ENCODE data around the gene TRIM61. TPM values are rescaled to one million over a fixed set of nuclear protein-coding genes. Genes with fewer than 3 reads are reported as not detected.

Gene TRIM61
- total RNA-seq, 1 experiment from 2014 or later = 2.8 TPM

DNA sequence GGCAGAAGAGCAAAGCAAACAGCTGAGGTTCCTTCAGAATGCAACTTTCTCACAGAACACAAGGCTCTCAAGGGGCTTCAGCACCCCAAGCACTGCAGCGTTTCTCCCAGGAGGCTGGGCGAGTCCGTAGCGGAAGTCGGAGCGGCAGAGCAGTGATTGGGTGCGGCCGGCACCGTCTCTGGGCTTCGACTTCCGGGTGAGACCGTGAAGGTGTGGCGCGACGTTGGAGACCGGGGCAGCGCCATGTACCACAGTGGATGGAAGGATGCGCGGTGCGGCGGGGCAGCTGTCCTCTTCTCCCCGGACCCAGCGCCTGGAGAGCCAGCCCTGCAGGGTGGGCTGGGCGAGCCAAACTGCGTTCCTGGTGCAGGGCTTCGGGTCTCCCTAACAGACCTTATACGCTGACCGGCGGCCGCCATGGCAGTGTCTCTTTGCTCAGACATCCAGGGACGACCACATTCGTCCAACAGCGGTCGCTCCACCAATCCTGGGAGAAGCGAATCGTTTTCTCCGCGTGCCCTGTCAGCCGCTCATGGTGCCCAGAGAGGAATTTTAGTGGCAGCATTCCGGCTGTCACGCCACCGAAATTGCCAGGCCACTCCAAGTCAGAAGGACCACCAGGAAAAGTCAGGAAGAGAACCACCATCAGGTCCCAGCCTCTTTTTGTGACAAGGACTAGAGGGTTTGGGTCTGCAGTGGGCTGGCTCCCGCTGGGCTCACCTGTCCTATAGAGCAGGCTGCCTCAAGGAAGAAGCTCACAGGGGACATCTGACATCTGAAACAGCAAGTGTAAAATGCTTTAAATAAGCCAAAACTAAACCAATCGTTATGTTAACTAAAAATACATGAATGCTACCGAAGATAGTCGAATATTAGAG is 20.5 kb downstream of the TRIM61 start (continued):
- TF ChIP-seq, protein P1, sequence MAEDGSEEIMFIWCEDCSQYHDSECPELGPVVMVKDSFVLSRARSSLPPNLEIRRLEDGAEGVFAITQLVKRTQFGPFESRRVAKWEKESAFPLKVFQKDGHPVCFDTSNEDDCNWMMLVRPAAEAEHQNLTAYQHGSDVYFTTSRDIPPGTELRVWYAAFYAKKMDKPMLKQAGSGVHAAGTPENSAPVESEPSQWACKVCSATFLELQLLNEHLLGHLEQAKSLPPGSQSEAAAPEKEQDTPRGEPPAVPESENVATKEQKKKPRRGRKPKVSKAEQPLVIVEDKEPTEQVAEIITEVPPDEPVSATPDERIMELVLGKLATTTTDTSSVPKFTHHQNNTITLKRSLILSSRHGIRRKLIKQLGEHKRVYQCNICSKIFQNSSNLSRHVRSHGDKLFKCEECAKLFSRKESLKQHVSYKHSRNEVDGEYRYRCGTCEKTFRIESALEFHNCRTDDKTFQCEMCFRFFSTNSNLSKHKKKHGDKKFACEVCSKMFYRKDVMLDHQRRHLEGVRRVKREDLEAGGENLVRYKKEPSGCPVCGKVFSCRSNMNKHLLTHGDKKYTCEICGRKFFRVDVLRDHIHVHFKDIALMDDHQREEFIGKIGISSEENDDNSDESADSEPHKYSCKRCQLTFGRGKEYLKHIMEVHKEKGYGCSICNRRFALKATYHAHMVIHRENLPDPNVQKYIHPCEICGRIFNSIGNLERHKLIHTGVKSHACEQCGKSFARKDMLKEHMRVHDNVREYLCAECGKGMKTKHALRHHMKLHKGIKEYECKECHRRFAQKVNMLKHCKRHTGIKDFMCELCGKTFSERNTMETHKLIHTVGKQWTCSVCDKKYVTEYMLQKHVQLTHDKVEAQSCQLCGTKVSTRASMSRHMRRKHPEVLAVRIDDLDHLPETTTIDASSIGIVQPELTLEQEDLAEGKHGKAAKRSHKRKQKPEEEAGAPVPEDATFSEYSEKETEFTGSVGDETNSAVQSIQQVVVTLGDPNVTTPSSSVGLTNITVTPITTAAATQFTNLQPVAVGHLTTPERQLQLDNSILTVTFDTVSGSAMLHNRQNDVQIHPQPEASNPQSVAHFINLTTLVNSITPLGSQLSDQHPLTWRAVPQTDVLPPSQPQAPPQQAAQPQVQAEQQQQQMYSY (CRISPR knock-in tag; IDR thresholded peaks at IDR 0.05) = no peak
- TF ChIP-seq FOXP1 (CRISPR knock-in tag; IDR thresholded peaks at IDR 0.05; ENCODE audit: borderline replicate concordance) (peak; percentile 96), TP53 (CRISPR knock-in tag; IDR thresholded peaks at IDR 0.05) (peak; percentile 93), GABPB1 (CRISPR knock-in tag; IDR thresholded peaks at IDR 0.05) (no peak), TCF7 (CRISPR knock-in tag; IDR thresholded peaks at IDR 0.05; ENCODE audit: low read depth) (no peak), JAZF1 (CRISPR knock-in tag; IDR thresholded peaks at IDR 0.05) (no peak), MXD4 (CRISPR knock-in tag; IDR thresholded peaks at IDR 0.05; ENCODE audit: borderline replicate concordance) (no peak), ATF1 (CRISPR knock-in tag; IDR thresholded peaks at IDR 0.05) (0 out of 2 replicates have a peak, but pooled peaks have one; percentile 34), RELA (CRISPR knock-in tag; IDR thresholded peaks at IDR 0.05; ENCODE audit: borderline replicate concordance) (peak; percentile 60; the same call in 1 of the 2 replicates), FOXK1 (CRISPR knock-in tag; IDR thresholded peaks at IDR 0.05) (peak; percentile 87), SOX15 (CRISPR knock-in tag; IDR thresholded peaks at IDR 0.05) (no peak), GRHL2 (CRISPR knock-in tag; IDR thresholded peaks at IDR 0.05; ENCODE audit: insufficient replicate concordance, severe bottlenecking) (no peak), IRF2 (CRISPR knock-in tag; IDR thresholded peaks at IDR 0.05; ENCODE audit: borderline replicate concordance, low read depth) (no peak), OVOL2 (CRISPR knock-in tag; IDR thresholded peaks at IDR 0.05; ENCODE audit: borderline replicate concordance) (no peak), ZNF671 (CRISPR knock-in tag; IDR thresholded peaks at IDR 0.05) (no peak)
- TF ChIP-seq, protein P2, sequence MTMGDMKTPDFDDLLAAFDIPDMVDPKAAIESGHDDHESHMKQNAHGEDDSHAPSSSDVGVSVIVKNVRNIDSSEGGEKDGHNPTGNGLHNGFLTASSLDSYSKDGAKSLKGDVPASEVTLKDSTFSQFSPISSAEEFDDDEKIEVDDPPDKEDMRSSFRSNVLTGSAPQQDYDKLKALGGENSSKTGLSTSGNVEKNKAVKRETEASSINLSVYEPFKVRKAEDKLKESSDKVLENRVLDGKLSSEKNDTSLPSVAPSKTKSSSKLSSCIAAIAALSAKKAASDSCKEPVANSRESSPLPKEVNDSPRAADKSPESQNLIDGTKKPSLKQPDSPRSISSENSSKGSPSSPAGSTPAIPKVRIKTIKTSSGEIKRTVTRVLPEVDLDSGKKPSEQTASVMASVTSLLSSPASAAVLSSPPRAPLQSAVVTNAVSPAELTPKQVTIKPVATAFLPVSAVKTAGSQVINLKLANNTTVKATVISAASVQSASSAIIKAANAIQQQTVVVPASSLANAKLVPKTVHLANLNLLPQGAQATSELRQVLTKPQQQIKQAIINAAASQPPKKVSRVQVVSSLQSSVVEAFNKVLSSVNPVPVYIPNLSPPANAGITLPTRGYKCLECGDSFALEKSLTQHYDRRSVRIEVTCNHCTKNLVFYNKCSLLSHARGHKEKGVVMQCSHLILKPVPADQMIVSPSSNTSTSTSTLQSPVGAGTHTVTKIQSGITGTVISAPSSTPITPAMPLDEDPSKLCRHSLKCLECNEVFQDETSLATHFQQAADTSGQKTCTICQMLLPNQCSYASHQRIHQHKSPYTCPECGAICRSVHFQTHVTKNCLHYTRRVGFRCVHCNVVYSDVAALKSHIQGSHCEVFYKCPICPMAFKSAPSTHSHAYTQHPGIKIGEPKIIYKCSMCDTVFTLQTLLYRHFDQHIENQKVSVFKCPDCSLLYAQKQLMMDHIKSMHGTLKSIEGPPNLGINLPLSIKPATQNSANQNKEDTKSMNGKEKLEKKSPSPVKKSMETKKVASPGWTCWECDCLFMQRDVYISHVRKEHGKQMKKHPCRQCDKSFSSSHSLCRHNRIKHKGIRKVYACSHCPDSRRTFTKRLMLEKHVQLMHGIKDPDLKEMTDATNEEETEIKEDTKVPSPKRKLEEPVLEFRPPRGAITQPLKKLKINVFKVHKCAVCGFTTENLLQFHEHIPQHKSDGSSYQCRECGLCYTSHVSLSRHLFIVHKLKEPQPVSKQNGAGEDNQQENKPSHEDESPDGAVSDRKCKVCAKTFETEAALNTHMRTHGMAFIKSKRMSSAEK (CRISPR knock-in tag; IDR thresholded peaks at IDR 0.05; ENCODE audit: borderline replicate concordance) = no peak
- TF ChIP-seq, protein P3, sequence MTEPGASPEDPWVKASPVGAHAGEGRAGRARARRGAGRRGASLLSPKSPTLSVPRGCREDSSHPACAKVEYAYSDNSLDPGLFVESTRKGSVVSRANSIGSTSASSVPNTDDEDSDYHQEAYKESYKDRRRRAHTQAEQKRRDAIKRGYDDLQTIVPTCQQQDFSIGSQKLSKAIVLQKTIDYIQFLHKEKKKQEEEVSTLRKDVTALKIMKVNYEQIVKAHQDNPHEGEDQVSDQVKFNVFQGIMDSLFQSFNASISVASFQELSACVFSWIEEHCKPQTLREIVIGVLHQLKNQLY (CRISPR knock-in tag; IDR thresholded peaks at IDR 0.05) = no peak; the same call in 1 of the 2 replicates
- TF ChIP-seq, protein P4, sequence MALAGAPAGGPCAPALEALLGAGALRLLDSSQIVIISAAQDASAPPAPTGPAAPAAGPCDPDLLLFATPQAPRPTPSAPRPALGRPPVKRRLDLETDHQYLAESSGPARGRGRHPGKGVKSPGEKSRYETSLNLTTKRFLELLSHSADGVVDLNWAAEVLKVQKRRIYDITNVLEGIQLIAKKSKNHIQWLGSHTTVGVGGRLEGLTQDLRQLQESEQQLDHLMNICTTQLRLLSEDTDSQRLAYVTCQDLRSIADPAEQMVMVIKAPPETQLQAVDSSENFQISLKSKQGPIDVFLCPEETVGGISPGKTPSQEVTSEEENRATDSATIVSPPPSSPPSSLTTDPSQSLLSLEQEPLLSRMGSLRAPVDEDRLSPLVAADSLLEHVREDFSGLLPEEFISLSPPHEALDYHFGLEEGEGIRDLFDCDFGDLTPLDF (CRISPR knock-in tag; IDR thresholded peaks at IDR 0.05) = peak; percentile 64; the same call in 1 of the 2 replicates
- TF ChIP-seq, protein P5, sequence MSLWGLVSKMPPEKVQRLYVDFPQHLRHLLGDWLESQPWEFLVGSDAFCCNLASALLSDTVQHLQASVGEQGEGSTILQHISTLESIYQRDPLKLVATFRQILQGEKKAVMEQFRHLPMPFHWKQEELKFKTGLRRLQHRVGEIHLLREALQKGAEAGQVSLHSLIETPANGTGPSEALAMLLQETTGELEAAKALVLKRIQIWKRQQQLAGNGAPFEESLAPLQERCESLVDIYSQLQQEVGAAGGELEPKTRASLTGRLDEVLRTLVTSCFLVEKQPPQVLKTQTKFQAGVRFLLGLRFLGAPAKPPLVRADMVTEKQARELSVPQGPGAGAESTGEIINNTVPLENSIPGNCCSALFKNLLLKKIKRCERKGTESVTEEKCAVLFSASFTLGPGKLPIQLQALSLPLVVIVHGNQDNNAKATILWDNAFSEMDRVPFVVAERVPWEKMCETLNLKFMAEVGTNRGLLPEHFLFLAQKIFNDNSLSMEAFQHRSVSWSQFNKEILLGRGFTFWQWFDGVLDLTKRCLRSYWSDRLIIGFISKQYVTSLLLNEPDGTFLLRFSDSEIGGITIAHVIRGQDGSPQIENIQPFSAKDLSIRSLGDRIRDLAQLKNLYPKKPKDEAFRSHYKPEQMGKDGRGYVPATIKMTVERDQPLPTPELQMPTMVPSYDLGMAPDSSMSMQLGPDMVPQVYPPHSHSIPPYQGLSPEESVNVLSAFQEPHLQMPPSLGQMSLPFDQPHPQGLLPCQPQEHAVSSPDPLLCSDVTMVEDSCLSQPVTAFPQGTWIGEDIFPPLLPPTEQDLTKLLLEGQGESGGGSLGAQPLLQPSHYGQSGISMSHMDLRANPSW (CRISPR knock-in tag; conservative IDR thresholded peaks at IDR 0.05; ENCODE audit: low read depth) = no peak
- TF ChIP-seq, protein P6, sequence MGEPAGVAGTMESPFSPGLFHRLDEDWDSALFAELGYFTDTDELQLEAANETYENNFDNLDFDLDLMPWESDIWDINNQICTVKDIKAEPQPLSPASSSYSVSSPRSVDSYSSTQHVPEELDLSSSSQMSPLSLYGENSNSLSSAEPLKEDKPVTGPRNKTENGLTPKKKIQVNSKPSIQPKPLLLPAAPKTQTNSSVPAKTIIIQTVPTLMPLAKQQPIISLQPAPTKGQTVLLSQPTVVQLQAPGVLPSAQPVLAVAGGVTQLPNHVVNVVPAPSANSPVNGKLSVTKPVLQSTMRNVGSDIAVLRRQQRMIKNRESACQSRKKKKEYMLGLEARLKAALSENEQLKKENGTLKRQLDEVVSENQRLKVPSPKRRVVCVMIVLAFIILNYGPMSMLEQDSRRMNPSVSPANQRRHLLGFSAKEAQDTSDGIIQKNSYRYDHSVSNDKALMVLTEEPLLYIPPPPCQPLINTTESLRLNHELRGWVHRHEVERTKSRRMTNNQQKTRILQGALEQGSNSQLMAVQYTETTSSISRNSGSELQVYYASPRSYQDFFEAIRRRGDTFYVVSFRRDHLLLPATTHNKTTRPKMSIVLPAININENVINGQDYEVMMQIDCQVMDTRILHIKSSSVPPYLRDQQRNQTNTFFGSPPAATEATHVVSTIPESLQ (CRISPR knock-in tag; IDR thresholded peaks at IDR 0.05) = no peak
- TF ChIP-seq, protein P7, sequence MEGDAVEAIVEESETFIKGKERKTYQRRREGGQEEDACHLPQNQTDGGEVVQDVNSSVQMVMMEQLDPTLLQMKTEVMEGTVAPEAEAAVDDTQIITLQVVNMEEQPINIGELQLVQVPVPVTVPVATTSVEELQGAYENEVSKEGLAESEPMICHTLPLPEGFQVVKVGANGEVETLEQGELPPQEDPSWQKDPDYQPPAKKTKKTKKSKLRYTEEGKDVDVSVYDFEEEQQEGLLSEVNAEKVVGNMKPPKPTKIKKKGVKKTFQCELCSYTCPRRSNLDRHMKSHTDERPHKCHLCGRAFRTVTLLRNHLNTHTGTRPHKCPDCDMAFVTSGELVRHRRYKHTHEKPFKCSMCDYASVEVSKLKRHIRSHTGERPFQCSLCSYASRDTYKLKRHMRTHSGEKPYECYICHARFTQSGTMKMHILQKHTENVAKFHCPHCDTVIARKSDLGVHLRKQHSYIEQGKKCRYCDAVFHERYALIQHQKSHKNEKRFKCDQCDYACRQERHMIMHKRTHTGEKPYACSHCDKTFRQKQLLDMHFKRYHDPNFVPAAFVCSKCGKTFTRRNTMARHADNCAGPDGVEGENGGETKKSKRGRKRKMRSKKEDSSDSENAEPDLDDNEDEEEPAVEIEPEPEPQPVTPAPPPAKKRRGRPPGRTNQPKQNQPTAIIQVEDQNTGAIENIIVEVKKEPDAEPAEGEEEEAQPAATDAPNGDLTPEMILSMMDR (IDR thresholded peaks at IDR 0.05) = no peak
